AG04450 (cell line): Measurements from ENCODE around the gene POFUT2. TPM values are rescaled to one million over a fixed set of nuclear protein-coding genes. Genes with fewer than 3 reads are reported as not detected.

Source experiments
- CTCF ChIA-PET: fragments of 300-600, 350-600 bp; formaldehyde crosslinking; extraction: SDS; loops from one replicate; lab custom pipeline; 2022; ENCODE audit warnings: antibody characterized with exemption, inconsistent platforms; lab: Charles Lee
- POLR2A ChIA-PET: fragments of 350-600 bp; formaldehyde crosslinking; extraction: SDS; loops from one replicate; lab custom pipeline; 2021; ENCODE audit warnings: antibody characterized with exemption, inconsistent platforms; lab: Yijun Ruan, JAX
- DNase-seq: peaks from one replicate; pipeline ENCODE4 v3.0.0-alpha.2; 2011; ENCODE audit warnings: low read depth, low spot score
- H3K27ac ChIP-seq: one replicate; pipeline ENCODE4 v1.5.1; 2012; ENCODE audit warnings: low read depth, low read length, control low read depth
- H3K27me3 ChIP-seq: one replicate; pipeline ENCODE4 v1.6.0; 2012; ENCODE audit warnings: low read length; ENCODE audit not compliant: control insufficient read depth, insufficient read depth
- H3K4me3 ChIP-seq: 2 replicates; pipeline ENCODE4 v1.5.1; 2011; ENCODE audit warnings: mild to moderate bottlenecking, low read depth, low read length, control low read depth
- H3K9me3 ChIP-seq: 2 replicates; pipeline ENCODE4 v1.5.1; 2012; ENCODE audit warnings: low read length; ENCODE audit not compliant: control insufficient read depth, insufficient read depth
- CTCF ChIP-seq: IDR thresholded peaks from 2 replicates; pipeline ENCODE4 v1.5.1; 2011; ENCODE audit warnings: low read depth, low read length, control low read depth, inconsistent platforms
- polyA plus RNA-seq: library from polyadenylated mRNA; depleted of rRNA; stranded (reverse); fragments of >200 nt; gene quantifications from 2 replicates; pipeline ENCODE4 v1.2.3, GENCODE V29; 2011

POFUT2 gene
- polyA plus RNA-seq, 1 experiment: 35.5 TPM

- DNase-seq: no peak
- Histone ChIP-seq H3K27ac (no peak overlapping the region), H3K9me3 (no peaks in the 10 kb centered on the region; the same call in 1 of the 2 replicates), H3K4me3 (no peak overlapping the region), H3K27me3 (no peaks in the 10 kb centered on the region)
- ChIA-PET CTCF (no interaction called here), POLR2A (no interaction called here)
- no peak for TF ChIP-seq CTCF
Measured at GRCh38 chr21:45303091-45303615, 15.5 kb upstream of the POFUT2 start.

- peaks cover 6% of the 10 kb centered on the region for H3K9me3 ChIP-seq
- no peaks in the 10 kb centered on the region for H3K27me3 ChIP-seq
- no peak for DNase-seq
- ChIA-PET POLR2A (no interaction called here), CTCF (no interaction called here)
- H3K27ac ChIP-seq: no peak overlapping the region
- H3K4me3 ChIP-seq: no peak overlapping the region
- TF ChIP-seq CTCF: no peak
Measured at GRCh38 chr21:45302082-45303061, 14.7 kb upstream of the POFUT2 start.

- DNase-seq: no peak
- TF ChIP-seq CTCF: no peak
- CTCF ChIA-PET: no interaction called here
- Histone ChIP-seq H3K4me3 (no peak overlapping the region), H3K9me3 (peaks cover 8% of the 10 kb centered on the region), H3K27ac (no peak overlapping the region), H3K27me3 (no peaks in the 10 kb centered on the region)
- POLR2A ChIA-PET: no interaction called here
Measured at GRCh38 chr21:45301521-45302081, 13.9 kb upstream of the POFUT2 start.

- Histone ChIP-seq H3K27ac (peak overlapping the region; percentile 31), H3K9me3 (peaks cover 8% of the 10 kb centered on the region), H3K4me3 (no peak overlapping the region), H3K27me3 (no peaks in the 10 kb centered on the region)
- POLR2A ChIA-PET: no interaction called here
- no peak for TF ChIP-seq CTCF
- CTCF ChIA-PET: no interaction called here
- no peak for DNase-seq
Measured at GRCh38 chr21:45300786-45301520, 13.3 kb upstream of the POFUT2 start.
